Neural progenitor cell (in vitro differentiated cells): ENCODE results near the gene EMC10. TPM values are rescaled to one million over a fixed set of nuclear protein-coding genes. Genes with fewer than 3 reads are reported as not detected.

ENCODE experiments used
- DNase-seq: peaks from one replicate; pipeline ENCODE4 v3.0.0-alpha.2; 2016; ENCODE audit warnings: low spot score
- H2AFZ ChIP-seq: fragments of 200-600 bp; sonication (generic); replicated peaks from 2 replicates; pipeline ENCODE4 v1.6.1; 2016; ENCODE audit warnings: antibody characterized with exemption
- H3F3A ChIP-seq: fragments of 200-600 bp; sonication (generic); 2 replicates; pipeline ENCODE4 v1.6.1; 2016; ENCODE audit warnings: antibody characterized with exemption, low read depth
- H3K27ac ChIP-seq: fragments of 200-600 bp; sonication (generic); 2 replicates; pipeline ENCODE4 v1.5.1; 2016; ENCODE audit warnings: mild to moderate bottlenecking
- H3K27me3 ChIP-seq: fragments of 200-600 bp; sonication (generic); 2 replicates; pipeline ENCODE4 v1.6.1; 2016; ENCODE audit warnings: mild to moderate bottlenecking, moderate library complexity
- H3K36me3 ChIP-seq: fragments of 200-600 bp; sonication (generic); 2 replicates; pipeline ENCODE4 v1.5.1; 2016
- H3K4me1 ChIP-seq: fragments of 200-600 bp; sonication (generic); 2 replicates; pipeline ENCODE4 v1.6.1; 2016; ENCODE audit warnings: mixed run types
- H3K4me2 ChIP-seq: fragments of 200-600 bp; sonication (generic); 2 replicates; pipeline ENCODE4 v1.6.1; 2016
- H3K4me3 ChIP-seq: fragments of 200-600 bp; sonication (generic); 2 replicates; pipeline ENCODE4 v1.5.1; 2016
- H3K79me2 ChIP-seq: fragments of 200-600 bp; sonication (generic); 2 replicates; pipeline ENCODE4 v1.6.1; 2016; ENCODE audit warnings: low read depth
- H3K9ac ChIP-seq: fragments of 200-600 bp; sonication (generic); 2 replicates; pipeline ENCODE4 v1.6.1; 2016
- H3K9me3 ChIP-seq: fragments of 200-600 bp; sonication (generic); 2 replicates; pipeline ENCODE4 v1.5.1; 2016; ENCODE audit warnings: low read depth
- H4K20me1 ChIP-seq: fragments of 200-600 bp; sonication (generic); 2 replicates; pipeline ENCODE4 v1.6.1; 2016; ENCODE audit warnings: low read depth
- H3K27ac Mint-ChIP-seq: 3 replicates; pipeline ENCODE4 v1.8.0; 2021; ENCODE audit warnings: mixed read lengths
- H3K27me3 Mint-ChIP-seq: 2 replicates; pipeline ENCODE4 v1.8.0; 2022; ENCODE audit warnings: low read depth, mild to moderate bottlenecking, inconsistent platforms, moderate library complexity, mixed read lengths; ENCODE audit not compliant: insufficient read depth
- H3K36me3 Mint-ChIP-seq: 3 replicates; pipeline ENCODE4 v1.8.0; 2021; ENCODE audit warnings: mixed read lengths
- H3K4me1 Mint-ChIP-seq: 3 replicates; pipeline ENCODE4 v1.8.0; 2021; ENCODE audit warnings: mixed read lengths
- H3K4me3 Mint-ChIP-seq: 3 replicates; pipeline ENCODE4 v1.8.0; 2021; ENCODE audit warnings: mild to moderate bottlenecking, moderate library complexity, mixed read lengths
- H3K9me3 Mint-ChIP-seq: 3 replicates; pipeline ENCODE4 v1.8.0; 2020; ENCODE audit warnings: mixed read lengths
- EZH2 ChIP-seq: fragments of 200-600 bp; sonication (generic); IDR thresholded peaks from 2 replicates; pipeline ENCODE4 v1.6.1; 2017; ENCODE audit warnings: antibody characterized with exemption, mild to moderate bottlenecking, moderate library complexity
- EZH2phosphoT487 ChIP-seq: fragments of 200-600 bp; sonication (generic); IDR thresholded peaks from 2 replicates; pipeline ENCODE4 v1.6.1; 2017; ENCODE audit warnings: antibody characterized with exemption
- total RNA-seq: library from RNA; depleted of rRNA; stranded (reverse); fragments of >200 nt; gene quantifications from 2 replicates; pipeline ENCODE4 v1.2.3, GENCODE V29; 2015; ENCODE audit warnings: low replicate concordance
- TF ChIP-seq, protein P1 (sequence below): fragments of 200-600 bp; sonication (generic); IDR thresholded peaks from 2 replicates; pipeline ENCODE4 v1.5.1; 2017; ENCODE audit warnings: antibody characterized with exemption, mild to moderate bottlenecking

The EMC10 gene
- total RNA-seq, 1 donor from 2014 or later: 32.9 TPM

GRCh38 chr19:50432221-50433028 lies 43.9 kb upstream of the EMC10 start, which contains the start of gene MYBPC2:
TSS of gene MYBPC2 (plus strand) at chr19:50432892. CDS start at chr19:50432954, 62 bp downstream.
- Histone ChIP-seq H3K79me2 (no peaks in the 10 kb centered on the region), H3K9ac (peak within 1 kb of the TSS; percentile 21), H3K4me1 (peaks cover 14% of the 10 kb centered on the region), H3K27ac (no peak within 1 kb of the TSS), H4K20me1 (no peaks in the 10 kb centered on the region), H3K9me3 (no peaks in the 10 kb centered on the region), H3K27me3 (peaks cover 40% of the 10 kb centered on the region), H3K36me3 (no peaks in the 10 kb centered on the region), H3F3A (peaks cover 4% of the 10 kb centered on the region), H2AFZ (peak within 1 kb of the TSS; percentile 65), H3K4me2 (peak within 1 kb of the TSS; percentile 93), H3K4me3 (peak within 1 kb of the TSS; percentile 68)
- Mint-ChIP-seq H3K27ac (peak within 1 kb of the TSS; percentile 57), H3K27me3 (peaks cover 26% of the 10 kb centered on the region), H3K4me1 (peaks cover 21% of the 10 kb centered on the region), H3K36me3 (no peaks in the 10 kb centered on the region), H3K9me3 (no peaks in the 10 kb centered on the region), H3K4me3 (peak within 1 kb of the TSS; percentile 88)
- peak; percentile 83 for DNase-seq
- TF ChIP-seq, protein P1, sequence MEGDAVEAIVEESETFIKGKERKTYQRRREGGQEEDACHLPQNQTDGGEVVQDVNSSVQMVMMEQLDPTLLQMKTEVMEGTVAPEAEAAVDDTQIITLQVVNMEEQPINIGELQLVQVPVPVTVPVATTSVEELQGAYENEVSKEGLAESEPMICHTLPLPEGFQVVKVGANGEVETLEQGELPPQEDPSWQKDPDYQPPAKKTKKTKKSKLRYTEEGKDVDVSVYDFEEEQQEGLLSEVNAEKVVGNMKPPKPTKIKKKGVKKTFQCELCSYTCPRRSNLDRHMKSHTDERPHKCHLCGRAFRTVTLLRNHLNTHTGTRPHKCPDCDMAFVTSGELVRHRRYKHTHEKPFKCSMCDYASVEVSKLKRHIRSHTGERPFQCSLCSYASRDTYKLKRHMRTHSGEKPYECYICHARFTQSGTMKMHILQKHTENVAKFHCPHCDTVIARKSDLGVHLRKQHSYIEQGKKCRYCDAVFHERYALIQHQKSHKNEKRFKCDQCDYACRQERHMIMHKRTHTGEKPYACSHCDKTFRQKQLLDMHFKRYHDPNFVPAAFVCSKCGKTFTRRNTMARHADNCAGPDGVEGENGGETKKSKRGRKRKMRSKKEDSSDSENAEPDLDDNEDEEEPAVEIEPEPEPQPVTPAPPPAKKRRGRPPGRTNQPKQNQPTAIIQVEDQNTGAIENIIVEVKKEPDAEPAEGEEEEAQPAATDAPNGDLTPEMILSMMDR: no peak
- TF ChIP-seq EZH2phosphoT487 (no peak), EZH2 (no peak)

- peak overlapping the region; percentile 68 for H3K4me3 ChIP-seq
- no peaks in the 10 kb centered on the region for H3K9me3 ChIP-seq
- H3K27me3 ChIP-seq: peaks cover 29% of the 10 kb centered on the region
- H4K20me1 ChIP-seq: no peaks in the 10 kb centered on the region
- H3K4me2 ChIP-seq: peak overlapping the region; percentile 93
- peaks cover 14% of the 10 kb centered on the region for H3K4me1 ChIP-seq
- Mint-ChIP-seq H3K27me3 (peaks cover 26% of the 10 kb centered on the region), H3K4me3 (peak overlapping the region; percentile 87), H3K9me3 (no peaks in the 10 kb centered on the region), H3K36me3 (no peaks in the 10 kb centered on the region), H3K4me1 (peaks cover 21% of the 10 kb centered on the region), H3K27ac (peak overlapping the region; percentile 38)
- TF ChIP-seq, protein P1: no peak
- TF ChIP-seq EZH2phosphoT487: no peak
- peaks cover 4% of the 10 kb centered on the region for H3F3A ChIP-seq
- no peaks in the 10 kb centered on the region for H3K36me3 ChIP-seq
- H3K9ac ChIP-seq: no peak overlapping the region
- no peaks in the 10 kb centered on the region for H3K79me2 ChIP-seq
- DNase-seq: no peak
- H2AFZ ChIP-seq: peak overlapping the region; percentile 65
- no peak overlapping the region for H3K27ac ChIP-seq
These were observed 42.8 kb upstream of the EMC10 start for GRCh38 chr19:50433201-50434180.

GRCh38 chr19:50434525-50434924 lies 41.8 kb upstream of the EMC10 start:
- Histone ChIP-seq H3K79me2 (no peaks in the 10 kb centered on the region), H3K27me3 (peaks cover 19% of the 10 kb centered on the region), H3K4me3 (no peak overlapping the region), H3K4me2 (peak overlapping the region; percentile 22), H3K9ac (no peak overlapping the region), H3F3A (peaks cover 4% of the 10 kb centered on the region), H4K20me1 (no peaks in the 10 kb centered on the region), H3K27ac (no peak overlapping the region), H3K36me3 (no peaks in the 10 kb centered on the region), H3K9me3 (no peaks in the 10 kb centered on the region), H2AFZ (no peak overlapping the region), H3K4me1 (peaks cover 14% of the 10 kb centered on the region)
- Mint-ChIP-seq H3K27ac (no peak overlapping the region), H3K9me3 (no peaks in the 10 kb centered on the region), H3K4me3 (no peak overlapping the region), H3K4me1 (peaks cover 21% of the 10 kb centered on the region), H3K27me3 (peaks cover 23% of the 10 kb centered on the region), H3K36me3 (no peaks in the 10 kb centered on the region)
- DNase-seq: peak; percentile 38
- TF ChIP-seq EZH2phosphoT487: no peak
- TF ChIP-seq EZH2: no peak
- TF ChIP-seq, protein P1: no peak
